HepG2 (cell line): ENCODE data around the gene UPF3A. TPM values are rescaled to one million over a fixed set of nuclear protein-coding genes. Genes with fewer than 3 reads are reported as not detected.
A peak's percentile ranks its signal among the peaks of the same experiment; 100 is the strongest.

Experiments
- CAMTA2 ChIP-seq: sonication (generic); formaldehyde crosslinking; IDR thresholded peaks from 2 replicates; pipeline ENCODE4 v1.4.0; 2020; ENCODE audit warnings: mild to moderate bottlenecking, missing genetic modification reagents, borderline replicate concordance
- CENPX ChIP-seq: sonication (generic); formaldehyde crosslinking; IDR thresholded peaks from 2 replicates; pipeline ENCODE4 v1.9.0; 2021; ENCODE audit warnings: mild to moderate bottlenecking, missing genetic modification reagents, moderate library complexity
- IKZF1 ChIP-seq: fragments of 450-650 bp; IDR thresholded peaks from 2 replicates; pipeline ENCODE4 v1.7.1; 2016
- IKZF4 ChIP-seq: sonication (generic); formaldehyde crosslinking; IDR thresholded peaks from 2 replicates; pipeline ENCODE4 v1.5.1; 2020; ENCODE audit warnings: borderline replicate concordance, mild to moderate bottlenecking, low read depth, missing genetic modification reagents; ENCODE audit errors: not compliant biosample characterization
- KDM2A ChIP-seq: sonication (generic); formaldehyde crosslinking; IDR thresholded peaks from 2 replicates; pipeline ENCODE4 v1.4.0; 2020; ENCODE audit warnings: low read depth, missing genetic modification reagents, borderline replicate concordance
- KIAA2018 ChIP-seq: sonication (generic); formaldehyde crosslinking; IDR thresholded peaks from 2 replicates; pipeline ENCODE4 v1.5.0; 2020; ENCODE audit warnings: mild to moderate bottlenecking, missing genetic modification reagents, borderline replicate concordance
- MATR3 ChIP-seq: sonication (generic); formaldehyde crosslinking; IDR thresholded peaks from 2 replicates; pipeline ENCODE4 v1.4.0; 2020; ENCODE audit warnings: missing genetic modification reagents
- PRDM10 ChIP-seq: sonication (generic); formaldehyde crosslinking; IDR thresholded peaks from 2 replicates; pipeline ENCODE4 v1.4.0; 2020; ENCODE audit warnings: low read depth, missing genetic modification reagents
- XBP1 ChIP-seq: sonication (generic); formaldehyde crosslinking; IDR thresholded peaks from 2 replicates; pipeline ENCODE4 v1.5.0; 2020; ENCODE audit warnings: missing genetic modification reagents
- ZNF235 ChIP-seq: sonication (generic); formaldehyde crosslinking; IDR thresholded peaks from 2 replicates; pipeline ENCODE4 v1.8.1; 2023; ENCODE audit warnings: mild to moderate bottlenecking, missing genetic modification reagents, borderline replicate concordance
- ZNF512B ChIP-seq: sonication (generic); formaldehyde crosslinking; IDR thresholded peaks from 2 replicates; pipeline ENCODE4 v1.5.1; 2020; ENCODE audit warnings: missing genetic modification reagents, mild to moderate bottlenecking, borderline replicate concordance
- ZNF691 ChIP-seq: sonication (generic); formaldehyde crosslinking; IDR thresholded peaks from 2 replicates; pipeline ENCODE4 v1.4.0; 2020; ENCODE audit warnings: missing genetic modification reagents, low read depth, mild to moderate bottlenecking, borderline replicate concordance
- polyA plus RNA-seq, 8 experiments: library from polyadenylated mRNA; depleted of rRNA in 3 of 8; stranded (reverse) in 7 of 8; unstranded in 1 of 8; fragments of >200 nt; fragmentation: Illumina TruSeq in 4 of 8; extraction: Trizol in 4 of 8; gene quantifications; 2 replicates each; pipeline versions ENCODE4 v1.2.1 to v1.2.3, GENCODE V29; 2011 to 2016; ENCODE audit warnings: low read depth in 4 of 8, missing spikeins in 1 of 8, mixed read lengths in 1 of 8; ENCODE audit not compliant: insufficient read depth in 1 of 8
- total RNA-seq, 5 experiments: library from RNA; depleted of rRNA; stranded (reverse); fragments of >200 nt; fragmentation: Illumina TruSeq; extraction: Trizol; gene quantifications; 2 replicates each; pipeline ENCODE4 v1.2.3, GENCODE V29; 2016; ENCODE audit warnings: low read depth in 1 of 5

Gene UPF3A
- total and polyA plus RNA-seq, 2 of the 13 experiments (the other 11 are each of a cell fraction or from before 2014, with no cell fraction given) = 60.2 to 63.8 TPM

- TF ChIP-seq ZNF512B (no peak), IKZF4 (CRISPR knock-in tag) (peak; percentile 36), CAMTA2 (CRISPR knock-in tag) (no peak), ZNF235 (CRISPR knock-in tag) (peak; percentile 64; the same call in 1 of the 2 replicates), IKZF1 (no peak), ZNF691 (CRISPR knock-in tag) (peak; percentile 48; the same call in 1 of the 2 replicates), KDM2A (peak; percentile 87), PRDM10 (CRISPR knock-in tag) (no peak; the same call in 1 of the 2 replicates), CENPX (no peak), KIAA2018 (CRISPR knock-in tag) (no peak), XBP1 (CRISPR knock-in tag) (no peak), MATR3 (no peak)
These were observed at the start of gene UPF3A (continued) for GRCh38 chr13:114281351-114282040.
